CD4-positive, alpha-beta T cell treated with Interleukin-4 for 1 hour (primary cell): ENCODE measurements around the gene SERPIND1.

ENCODE experiments used
- DNase-seq, 2 donors: peaks; one replicate each; pipeline ENCODE4 v3.0.0-alpha.2; 2020 to 2022

Gene SERPIND1

GRCh38 chr22:20776624-20777405 lies 2.9 kb downstream of the SERPIND1 start:
- no peak for DNase-seq

- DNase-seq, result no peak
These were observed 3.7 kb downstream of the SERPIND1 start for GRCh38 chr22:20777420-20778177.

GRCh38 chr22:20779014-20779817 lies 5.3 kb downstream of the SERPIND1 start:
- no peak for DNase-seq

DNA sequence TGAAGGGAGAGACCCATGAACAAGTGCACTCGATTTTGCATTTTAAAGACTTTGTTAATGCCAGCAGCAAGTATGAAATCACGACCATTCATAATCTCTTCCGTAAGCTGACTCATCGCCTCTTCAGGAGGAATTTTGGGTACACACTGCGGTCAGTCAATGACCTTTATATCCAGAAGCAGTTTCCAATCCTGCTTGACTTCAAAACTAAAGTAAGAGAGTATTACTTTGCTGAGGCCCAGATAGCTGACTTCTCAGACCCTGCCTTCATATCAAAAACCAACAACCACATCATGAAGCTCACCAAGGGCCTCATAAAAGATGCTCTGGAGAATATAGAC lies 5.9 kb downstream of the SERPIND1 start:
- no peak for DNase-seq

GRCh38 chr22:20781272-20781990 lies 7.5 kb downstream of the SERPIND1 start:
- DNase-seq, result no peak

DNA sequence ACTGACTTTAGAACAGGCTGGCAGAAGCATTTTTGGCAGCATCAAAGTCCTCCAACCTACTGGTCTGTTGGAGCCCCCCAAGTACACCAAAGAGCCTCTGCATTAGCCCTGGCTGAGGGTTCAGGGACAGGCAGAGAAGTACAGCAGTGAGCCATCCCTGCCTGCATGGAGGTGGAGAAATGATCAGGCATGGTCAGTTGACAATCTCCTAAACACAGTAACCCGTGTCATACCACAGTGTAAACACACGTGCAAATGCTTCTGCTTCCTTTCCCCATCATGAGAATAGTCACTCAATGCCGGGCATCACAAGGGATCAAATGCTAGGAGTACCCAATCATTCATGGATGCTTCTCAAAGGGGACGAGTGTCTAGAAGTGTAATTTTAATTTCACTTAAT lies 8.2 kb downstream of the SERPIND1 start:
- no peak for DNase-seq

GRCh38 chr22:20782596-20783299 lies 8.8 kb downstream of the SERPIND1 start:
- no peak for DNase-seq

GRCh38 chr22:20783300-20783673 lies 9.4 kb downstream of the SERPIND1 start:
- no peak for DNase-seq

GRCh38 chr22:20783844-20784723 lies 10.2 kb downstream of the SERPIND1 start:
- peak; percentile 40 to 54 for DNase-seq

DNA sequence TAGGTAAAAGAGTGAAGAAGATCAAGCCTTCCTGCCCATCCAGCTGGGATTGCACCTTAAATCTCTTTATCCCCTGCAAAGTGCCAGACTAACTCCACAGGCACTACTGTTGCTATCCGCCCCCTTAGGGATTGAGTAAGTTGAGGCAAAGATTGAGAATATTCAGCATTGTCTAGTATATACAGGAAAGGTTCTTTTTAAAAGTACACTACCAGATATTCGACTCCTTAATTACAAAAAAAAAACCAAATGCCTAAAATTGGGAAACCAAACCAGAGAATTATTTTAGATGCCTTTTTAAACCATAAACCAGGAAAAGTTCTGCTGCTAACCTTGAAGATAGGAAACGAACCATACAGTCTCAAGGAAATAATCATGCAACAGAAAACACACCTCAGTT lies 11.5 kb downstream of the SERPIND1 start:
- no peak for DNase-seq

DNA sequence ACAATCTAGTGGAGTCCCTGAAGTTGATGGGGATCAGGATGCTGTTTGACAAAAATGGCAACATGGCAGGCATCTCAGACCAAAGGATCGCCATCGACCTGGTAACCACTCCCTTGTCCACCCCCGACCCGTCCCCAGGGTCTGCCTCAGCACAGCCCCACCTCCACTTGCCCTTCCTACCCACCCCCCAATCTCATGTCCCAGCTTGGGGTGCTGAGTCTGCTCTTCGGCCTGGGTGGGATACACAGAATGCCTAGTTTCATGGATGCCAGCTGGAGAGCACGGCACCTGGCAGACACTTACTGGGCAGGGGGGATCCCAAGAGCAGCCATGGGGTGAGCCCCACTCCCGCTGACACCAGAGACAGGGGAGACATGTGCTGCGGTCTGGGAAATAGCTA lies 12.1 kb downstream of the SERPIND1 start:
- DNase-seq, result no peak

DNA sequence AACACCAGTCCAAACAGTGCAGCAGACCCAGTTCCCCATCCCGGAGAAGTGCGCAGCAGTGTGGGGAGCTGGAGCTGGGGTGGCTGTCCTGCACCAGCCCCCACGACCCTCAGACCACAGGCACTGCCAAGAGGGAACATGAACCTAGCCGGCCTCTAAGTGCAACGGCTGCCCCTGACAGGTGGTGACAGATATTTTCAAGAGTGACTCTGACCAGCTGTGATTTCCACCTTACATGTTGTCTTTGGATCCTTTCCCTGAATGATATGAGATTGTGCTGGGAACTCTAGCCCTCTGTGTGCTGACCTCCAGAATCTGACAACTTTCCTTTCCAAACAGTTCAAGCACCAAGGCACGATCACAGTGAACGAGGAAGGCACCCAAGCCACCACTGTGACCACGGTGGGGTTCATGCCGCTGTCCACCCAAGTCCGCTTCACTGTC lies 12.6 kb downstream of the SERPIND1 start:
- DNase-seq, result no peak

DNA sequence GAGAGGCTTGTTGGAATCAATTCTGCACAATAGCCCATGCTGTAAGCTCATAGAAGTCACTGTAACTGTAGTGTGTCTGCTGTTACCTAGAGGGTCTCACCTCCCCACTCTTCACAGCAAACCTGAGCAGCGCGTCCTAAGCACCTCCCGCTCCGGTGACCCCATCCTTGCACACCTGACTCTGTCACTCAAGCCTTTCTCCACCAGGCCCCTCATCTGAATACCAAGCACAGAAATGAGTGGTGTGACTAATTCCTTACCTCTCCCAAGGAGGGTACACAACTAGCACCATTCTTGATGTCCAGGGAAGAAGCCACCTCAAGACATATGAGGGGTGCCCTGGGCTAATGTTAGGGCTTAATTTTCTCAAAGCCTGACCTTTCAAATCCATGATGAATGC lies 13.3 kb downstream of the SERPIND1 start:
- no peak for DNase-seq

DNA sequence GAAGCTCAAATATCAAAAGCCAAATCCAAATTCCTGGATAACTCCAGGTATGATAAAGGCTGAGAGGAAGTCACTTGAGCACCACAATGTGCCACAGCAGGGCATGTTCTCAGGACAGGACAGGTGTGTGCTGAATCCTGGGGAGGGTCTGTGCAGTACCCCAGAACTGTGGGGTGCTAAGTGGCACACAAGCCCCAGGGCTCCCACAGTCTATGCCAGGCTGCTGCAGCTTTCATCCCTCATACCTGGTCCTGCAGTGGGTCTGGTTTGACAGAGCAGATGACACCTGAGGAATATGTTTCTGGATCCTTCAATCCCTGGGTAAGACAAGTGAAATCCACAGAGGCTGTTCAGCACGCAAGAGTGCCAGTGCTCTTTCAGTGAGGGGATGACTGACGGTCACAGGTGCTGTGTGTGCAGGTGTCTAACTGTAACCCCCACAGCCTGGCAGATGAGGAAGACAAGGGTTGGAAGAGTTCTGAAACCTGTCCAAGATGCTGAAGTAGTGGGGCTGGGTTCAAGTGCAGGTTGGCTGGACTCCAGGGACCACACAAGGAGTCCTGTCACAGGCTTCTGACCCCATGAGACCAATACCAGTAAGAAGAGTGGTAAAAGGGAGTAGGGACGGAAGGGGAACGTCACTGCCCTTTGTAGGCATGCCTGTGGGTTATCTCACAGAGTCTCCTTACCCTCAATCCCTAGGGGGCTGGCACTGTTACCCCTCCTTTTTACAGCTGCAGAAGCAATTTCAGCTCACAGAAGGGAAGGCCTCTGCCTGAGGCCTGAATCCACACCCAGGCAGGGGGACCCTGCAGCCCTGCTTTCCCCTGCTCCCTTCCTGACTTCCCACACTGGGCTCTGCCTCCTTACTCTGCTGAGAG lies 14.1 kb downstream of the SERPIND1 start:
- DNase-seq, result no peak

GRCh38 chr22:20788627-20789344 lies 14.9 kb downstream of the SERPIND1 start:
- no peak for DNase-seq

- DNase-seq, result no peak
These were observed 18.5 kb downstream of the SERPIND1 start for GRCh38 chr22:20792221-20792965.

DNA sequence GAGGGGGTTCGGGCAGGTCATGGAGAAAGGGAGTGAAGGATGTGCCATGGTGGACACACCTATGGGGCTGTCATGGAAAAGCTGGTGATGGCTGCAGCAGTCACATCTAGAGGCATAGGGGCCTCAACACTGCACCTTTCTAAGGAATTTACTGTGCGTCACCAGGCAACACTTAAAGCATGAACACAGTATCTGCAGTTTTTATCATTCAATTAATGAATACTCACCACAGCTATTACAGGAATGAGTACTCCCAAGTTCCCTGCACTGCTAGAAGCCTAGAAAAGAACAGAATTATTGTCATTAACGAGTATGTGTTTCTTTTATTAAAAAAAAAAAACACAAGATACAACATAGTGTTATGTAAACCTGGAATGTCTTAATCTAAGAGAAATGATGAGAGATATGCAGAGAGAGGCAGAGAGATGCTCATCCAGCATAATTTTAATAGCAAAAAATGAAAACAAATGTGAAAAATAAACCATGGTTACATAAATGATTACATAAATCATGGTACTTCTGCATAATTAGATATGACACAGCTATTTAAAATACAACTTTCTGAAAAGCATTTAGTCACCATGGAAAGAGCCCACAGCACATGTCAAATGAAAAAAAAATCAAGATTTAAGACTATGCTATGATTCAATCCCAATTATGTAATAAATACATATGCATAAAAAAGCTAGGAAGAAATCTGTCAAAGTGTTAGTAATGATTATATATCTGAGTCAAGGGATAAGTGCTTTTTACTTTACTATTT lies 19.2 kb downstream of the SERPIND1 start:
- no peak for DNase-seq
